NCI-H2227 (cell line): ENCODE data around the gene L3MBTL2.
"Not testable (repeated sequence)": the region's sequence is repeated elsewhere in the genome, so short reads cannot be mapped to it uniquely, and the experiment has no call there.

Source experiments
- DNase-seq: peaks from one replicate; lab custom pipeline; 2025; ENCODE audit not compliant: unreplicated experiment; lab: John Stamatoyannopoulos, UW

The L3MBTL2 gene

DNA sequence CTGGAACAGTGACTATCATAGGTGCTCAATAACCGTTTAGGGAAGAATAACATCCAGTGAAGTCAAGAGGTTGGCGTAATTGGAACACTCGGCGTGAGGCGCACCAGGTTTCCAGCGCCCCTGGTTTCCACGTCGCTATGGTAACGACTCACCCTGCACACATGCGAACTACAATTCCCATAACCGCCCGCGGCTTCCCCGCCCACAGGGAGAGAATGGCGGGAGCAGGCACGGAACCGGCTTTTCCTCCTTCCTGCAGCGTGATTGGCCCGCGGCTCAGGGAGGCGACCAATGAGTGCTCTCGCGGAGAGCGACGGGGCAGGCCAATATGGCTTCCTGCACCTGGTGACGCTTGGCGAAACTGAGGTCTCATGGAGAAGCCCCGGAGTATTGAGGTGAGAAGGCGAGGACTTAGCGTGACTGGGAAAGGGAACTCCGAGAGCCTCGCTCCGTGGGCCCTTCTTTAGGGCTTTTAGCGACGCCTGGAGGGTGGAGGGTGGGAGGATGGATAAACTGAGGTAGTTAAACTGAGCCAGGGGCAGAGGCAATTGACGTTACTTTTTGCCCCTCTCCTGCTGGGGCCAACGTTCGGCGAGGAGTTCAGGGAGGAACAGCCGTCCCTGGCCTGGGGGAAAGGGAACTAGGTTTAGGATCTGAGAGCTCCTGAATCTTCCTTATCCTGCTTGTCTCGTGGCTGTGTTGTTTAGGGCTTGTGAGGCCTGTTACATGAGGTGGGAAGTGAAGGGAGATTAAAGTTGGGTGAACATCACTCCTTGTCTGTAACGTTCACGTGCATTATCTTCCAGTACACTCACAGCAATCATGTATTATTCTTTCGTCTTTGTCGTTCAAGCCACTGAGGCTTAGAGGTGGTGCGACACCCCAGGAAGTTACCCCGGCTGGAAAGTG, at the start of gene L3MBTL2:
Gene L3MBTL2, plus strand, starts transcription at position 321 of the 909 bp plus-strand sequence. Its CDS starts 51 bp downstream, at position 372.
- DNase-seq = peak; percentile 96

DNA sequence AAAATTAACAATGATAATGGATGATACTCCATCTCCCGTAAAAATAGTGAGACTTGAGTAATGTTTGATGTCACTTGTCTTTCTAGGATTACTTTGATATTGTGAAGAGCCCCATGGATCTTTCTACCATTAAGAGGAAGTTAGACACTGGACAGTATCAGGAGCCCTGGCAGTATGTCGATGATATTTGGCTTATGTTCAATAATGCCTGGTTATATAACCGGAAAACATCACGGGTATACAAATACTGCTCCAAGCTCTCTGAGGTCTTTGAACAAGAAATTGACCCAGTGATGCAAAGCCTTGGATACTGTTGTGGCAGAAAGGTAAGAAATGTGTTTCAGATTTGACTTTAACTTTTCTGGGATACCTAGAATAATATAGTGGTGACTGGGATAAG, 48.0 kb upstream of the L3MBTL2 start:
- no peak for DNase-seq

DNA sequence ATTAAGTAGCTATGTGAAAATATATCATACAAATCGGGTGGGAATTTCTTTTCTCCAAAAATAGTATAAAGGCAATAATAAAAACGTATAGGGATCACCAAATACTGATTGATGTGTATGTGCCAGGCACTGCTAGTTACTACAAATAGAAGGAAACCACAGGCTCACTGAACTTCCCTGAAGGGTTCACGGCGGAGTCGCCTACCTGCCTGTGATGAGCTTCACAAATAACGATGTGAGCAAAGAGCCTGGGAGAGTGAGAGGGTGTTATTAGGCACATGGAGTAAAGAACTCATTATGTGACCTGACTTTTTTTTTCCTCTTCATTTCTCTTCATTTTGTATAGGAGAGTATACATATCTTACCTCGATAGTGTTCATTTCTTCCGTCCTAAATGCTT, 36.0 kb upstream of the L3MBTL2 start:
- no peak for DNase-seq

DNA sequence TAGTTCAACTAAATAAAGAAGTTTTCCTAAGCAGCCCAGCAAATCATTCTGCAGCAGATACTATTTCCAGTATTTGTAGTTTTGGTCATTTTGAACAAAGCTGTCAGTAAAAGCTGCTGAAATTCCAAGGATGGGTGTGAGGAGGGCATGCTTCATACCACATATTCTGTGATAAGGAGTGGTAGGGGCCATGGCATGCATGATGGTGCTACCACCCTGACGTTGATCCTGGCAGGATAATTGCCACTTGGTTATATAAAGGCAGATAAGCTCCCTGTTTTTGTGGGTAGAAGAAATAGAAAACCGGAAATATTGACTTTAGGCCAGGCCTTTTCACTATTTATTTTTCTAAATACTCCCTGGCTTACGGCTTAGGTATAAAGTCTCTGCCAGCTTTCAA, 33.1 kb upstream of the L3MBTL2 start:
- no peak for DNase-seq

DNA sequence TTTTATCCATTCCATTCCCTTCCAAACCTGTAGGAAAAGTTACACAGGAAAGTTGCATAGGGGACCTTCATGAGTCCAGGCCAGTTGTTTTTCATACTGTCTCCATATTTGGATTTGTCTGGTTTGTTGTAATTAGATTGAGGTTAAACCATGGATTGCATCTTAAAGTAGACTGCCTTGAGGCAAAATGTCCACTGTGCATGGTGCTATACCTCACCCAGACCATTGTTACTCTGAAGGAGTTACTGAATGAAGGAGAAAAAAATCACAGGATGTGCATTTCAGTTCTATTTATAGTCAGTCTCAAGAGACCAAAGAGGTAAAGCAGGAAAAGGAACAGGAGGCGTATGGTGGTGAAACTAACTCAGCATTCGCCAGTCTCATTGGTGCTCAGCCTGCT, 29.6 kb upstream of the L3MBTL2 start:
- DNase-seq = no peak

DNA sequence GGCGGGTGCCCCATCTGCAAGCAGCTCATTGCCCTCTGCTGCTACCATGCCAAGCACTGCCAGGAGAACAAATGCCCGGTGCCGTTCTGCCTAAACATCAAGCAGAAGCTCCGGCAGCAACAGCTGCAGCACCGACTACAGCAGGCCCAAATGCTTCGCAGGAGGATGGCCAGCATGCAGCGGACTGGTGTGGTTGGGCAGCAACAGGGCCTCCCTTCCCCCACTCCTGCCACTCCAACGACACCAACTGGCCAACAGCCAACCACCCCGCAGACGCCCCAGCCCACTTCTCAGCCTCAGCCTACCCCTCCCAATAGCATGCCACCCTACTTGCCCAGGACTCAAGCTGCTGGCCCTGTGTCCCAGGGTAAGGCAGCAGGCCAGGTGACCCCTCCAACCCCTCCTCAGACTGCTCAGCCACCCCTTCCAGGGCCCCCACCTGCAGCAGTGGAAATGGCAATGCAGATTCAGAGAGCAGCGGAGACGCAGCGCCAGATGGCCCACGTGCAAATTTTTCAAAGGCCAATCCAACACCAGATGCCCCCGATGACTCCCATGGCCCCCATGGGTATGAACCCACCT, 28.0 kb upstream of the L3MBTL2 start:
- no peak for DNase-seq

DNA sequence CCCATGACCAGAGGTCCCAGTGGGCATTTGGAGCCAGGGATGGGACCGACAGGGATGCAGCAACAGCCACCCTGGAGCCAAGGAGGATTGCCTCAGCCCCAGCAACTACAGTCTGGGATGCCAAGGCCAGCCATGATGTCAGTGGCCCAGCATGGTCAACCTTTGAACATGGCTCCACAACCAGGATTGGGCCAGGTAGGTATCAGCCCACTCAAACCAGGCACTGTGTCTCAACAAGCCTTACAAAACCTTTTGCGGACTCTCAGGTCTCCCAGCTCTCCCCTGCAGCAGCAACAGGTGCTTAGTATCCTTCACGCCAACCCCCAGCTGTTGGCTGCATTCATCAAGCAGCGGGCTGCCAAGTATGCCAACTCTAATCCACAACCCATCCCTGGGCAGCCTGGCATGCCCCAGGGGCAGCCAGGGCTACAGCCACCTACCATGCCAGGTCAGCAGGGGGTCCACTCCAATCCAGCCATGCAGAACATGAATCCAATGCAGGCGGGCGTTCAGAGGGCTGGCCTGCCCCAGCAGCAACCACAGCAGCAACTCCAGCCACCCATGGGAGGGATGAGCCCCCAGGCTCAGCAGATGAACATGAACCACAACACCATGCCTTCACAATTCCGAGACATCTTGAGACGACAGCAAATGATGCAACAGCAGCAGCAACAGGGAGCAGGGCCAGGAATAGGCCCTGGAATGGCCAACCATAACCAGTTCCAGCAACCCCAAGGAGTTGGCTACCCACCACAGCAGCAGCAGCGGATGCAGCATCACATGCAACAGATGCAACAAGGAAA, 27.3 kb upstream of the L3MBTL2 start:
- no peak for DNase-seq

DNA sequence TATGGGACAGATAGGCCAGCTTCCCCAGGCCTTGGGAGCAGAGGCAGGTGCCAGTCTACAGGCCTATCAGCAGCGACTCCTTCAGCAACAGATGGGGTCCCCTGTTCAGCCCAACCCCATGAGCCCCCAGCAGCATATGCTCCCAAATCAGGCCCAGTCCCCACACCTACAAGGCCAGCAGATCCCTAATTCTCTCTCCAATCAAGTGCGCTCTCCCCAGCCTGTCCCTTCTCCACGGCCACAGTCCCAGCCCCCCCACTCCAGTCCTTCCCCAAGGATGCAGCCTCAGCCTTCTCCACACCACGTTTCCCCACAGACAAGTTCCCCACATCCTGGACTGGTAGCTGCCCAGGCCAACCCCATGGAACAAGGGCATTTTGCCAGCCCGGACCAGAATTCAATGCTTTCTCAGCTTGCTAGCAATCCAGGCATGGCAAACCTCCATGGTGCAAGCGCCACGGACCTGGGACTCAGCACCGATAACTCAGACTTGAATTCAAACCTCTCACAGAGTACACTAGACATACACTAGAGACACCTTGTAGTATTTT, 26.6 kb upstream of the L3MBTL2 start:
- DNase-seq = no peak

DNA sequence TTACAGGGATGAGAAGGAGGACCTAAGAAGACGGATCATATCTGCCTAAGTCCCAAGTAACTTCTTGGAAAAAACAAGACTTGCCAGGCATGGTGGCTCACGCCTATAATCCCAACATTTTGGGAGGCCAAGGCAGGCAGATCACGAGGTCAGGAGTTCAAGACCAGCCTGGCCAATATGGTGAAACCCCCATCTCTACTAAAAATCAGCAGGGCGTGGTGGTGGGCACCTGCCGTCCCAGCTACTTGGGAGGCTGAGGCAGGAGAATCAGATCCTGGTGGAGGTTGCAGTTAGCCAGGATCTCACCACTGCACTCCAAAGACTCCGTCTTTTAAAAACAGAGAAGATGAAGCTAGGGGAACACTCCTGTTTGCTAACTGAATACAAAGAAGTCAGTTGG, 24.8 kb upstream of the L3MBTL2 start:
- not testable (repeated sequence) for DNase-seq

DNA sequence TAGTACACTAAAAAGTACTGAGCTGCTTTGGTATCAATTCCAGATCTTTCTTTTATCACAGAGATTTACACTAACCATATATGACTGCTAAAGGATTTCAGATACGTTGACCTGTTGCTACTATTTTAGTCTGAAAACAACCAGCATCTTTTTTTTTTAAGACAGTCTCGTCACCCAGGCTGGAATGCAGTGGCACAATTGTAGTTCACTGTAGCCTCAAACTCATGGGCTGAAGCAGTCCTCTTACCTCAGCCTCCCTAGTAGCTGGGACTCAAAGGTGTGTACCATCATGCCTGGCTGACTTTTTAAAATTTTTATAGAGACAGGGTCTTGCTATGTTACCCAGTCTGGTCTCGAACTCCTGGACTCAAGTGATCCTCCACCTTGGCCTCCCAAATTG, 24.2 kb upstream of the L3MBTL2 start:
- no peak for DNase-seq

DNA sequence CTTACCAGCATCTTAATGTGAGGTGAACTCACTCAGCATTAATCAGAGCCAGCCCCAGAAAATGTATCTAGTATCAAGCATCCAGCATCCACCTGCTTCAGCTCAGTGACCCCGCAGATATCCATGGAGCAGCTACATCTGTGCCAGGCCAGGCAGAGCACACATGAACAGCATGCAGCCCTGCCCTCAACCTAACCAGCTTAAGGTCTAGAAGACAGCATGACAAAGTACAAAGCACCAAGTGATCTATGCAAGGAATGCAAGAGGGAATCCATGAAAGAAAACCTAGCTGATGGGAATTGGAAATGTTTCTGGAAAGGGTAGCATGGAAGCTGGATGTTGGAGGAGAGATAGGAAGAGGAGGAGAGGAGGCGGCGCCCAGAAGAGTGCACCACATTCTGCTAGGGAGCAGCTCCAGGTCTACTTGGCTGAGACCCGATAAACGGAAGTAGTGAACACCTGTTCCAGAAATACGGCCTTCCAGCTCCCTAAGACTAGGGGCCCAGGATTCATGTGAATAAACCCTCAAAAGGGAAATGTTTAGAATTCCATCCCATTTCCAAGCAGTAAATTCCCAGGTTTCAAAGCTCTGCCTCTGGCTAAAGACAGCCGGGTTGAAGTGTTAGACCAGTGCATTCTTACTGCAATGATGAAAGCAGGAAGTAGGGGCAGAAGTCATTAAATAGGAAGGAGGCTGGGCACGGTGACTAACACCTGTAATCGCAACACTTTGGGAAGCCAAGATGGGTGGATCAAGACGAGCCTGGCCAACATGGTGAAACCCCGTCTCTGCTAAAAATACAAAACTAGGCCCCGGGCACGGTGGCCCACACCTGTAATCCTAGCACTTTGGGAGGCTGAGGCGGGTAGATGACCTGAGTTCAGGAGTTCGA, 23.5 kb upstream of the L3MBTL2 start:
- DNase-seq = no peak

DNA sequence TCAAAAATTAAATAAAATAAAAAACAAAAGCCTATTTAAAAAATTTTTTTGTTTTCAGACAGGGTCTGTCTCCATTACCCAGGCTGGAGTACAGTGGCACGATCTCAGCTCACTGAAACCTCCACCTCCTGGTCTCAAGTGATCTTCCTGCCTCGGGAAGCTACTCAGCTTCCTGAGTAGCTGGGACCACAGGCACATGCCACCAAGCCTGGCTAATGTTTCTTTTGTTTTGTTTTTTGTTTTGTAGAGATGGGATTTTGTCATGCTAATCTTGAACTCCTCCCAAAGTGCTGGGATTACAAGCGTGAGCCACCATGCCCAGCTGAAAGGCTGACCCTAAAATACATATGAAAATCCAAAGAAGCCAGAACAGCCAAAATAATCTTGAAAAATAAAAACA, 20.4 kb upstream of the L3MBTL2 start:
- DNase-seq = no peak

DNA sequence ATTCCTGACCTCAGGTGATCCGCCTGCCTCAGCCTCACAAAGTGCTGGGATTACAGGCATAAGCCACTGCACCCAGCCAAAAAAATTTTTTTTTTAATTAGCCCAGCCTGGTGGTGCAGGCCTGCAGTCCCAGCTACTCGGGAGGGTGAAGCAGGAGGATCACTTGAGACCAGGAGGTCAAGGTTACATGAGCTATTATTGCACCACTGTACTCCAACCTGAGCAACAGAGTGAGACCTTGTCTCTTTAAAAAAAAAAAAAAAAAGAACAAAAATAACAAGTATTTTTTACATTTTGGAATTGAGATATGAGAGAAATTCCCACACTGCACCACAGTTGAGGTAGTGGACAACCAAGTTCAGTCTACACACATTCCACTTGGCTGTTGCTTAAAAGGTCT, 13.6 kb upstream of the L3MBTL2 start:
- no peak for DNase-seq

DNA sequence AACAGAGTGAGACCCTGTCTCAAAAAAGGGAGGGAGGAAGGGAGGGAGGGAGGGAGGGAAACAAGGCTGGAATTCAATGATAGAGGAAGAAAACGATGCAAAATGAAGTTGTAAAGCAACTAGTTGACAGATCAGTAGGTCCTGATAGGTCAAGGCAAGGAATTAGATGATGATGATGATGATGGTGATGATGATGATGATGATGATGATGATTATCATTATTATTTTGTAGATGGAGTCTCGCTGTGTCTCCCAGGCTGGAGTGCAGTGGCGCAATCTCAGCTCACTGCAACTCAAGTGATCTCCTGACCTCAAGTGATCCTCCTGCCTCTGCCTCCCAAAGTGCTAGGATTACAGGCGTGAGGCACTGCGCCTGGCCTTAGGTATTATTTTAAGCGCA, 11.3 kb upstream of the L3MBTL2 start:
- DNase-seq = no peak

DNA sequence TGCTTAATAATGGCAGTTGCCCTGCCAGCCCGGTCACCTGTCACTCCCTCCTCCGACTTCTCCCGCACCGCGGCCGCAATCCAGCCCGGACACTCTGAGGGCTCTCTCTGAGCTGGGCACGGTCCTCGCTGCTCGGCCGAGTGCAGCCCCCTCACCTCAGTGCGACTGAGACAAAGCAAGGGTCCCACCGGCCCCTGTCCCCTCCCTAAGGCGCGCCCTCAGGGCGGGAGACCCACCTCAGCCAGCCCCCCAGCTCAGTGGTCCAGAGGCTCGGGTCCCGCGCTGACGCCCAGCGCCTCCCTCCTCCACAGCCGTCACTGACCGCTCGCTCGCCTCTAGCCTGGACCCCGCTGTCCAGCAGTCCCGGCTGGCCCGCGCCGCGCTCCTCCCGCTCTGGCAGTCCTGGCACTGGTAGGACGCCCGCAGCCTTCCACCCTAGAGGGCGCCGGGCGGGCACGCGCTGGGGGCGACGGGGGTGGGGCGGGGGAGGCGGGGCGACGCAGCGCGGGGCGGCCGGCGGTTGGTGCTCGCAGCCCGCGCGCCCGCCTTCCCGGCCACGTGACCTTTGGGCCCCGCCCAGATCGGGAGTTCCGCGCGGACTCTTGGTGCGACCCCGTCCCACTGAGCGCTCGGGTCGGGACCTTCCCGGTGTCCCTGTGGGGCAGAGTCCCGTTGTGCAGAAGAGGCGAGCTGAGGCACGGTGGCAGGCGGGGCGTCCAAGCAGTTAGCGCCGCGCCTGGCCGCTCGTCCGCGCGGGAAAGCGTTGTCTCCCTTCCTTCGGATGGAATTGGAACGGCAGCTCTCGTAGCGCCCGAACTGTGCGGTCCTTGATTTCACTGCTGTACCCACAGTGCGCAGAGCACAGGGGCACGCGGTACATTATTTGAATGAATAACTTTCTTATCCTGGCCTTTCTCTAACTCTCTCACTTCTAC, 7.8 kb upstream of the L3MBTL2 start:
- peak; percentile 76 for DNase-seq

DNA sequence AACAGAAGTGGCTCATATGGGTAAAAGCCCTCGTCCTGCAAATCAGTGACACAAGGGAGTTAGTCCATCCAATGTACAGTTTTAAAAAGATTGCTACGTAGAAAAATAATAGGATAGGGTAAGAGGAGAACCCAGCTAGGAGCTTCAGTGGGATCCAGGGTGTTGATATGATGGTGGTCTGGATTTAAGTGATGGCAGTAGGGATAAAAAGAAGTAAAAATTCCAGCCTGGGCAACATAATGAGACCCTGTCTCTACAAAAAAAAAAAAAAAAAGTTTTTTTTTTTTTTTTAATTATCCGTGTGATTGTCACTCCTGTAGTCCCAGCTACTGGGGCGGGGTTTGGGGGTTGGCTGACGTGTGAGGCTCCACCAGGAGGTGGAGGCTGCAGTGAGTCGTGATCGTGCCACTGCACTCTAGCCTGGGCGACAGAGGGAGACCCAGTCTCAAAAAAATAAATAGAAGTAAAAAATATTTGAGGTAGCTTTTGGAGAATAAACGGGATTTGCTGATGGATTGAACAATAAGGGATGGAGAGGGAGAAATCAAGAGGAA, 7.0 kb upstream of the L3MBTL2 start:
- DNase-seq = peak; percentile 31

DNA sequence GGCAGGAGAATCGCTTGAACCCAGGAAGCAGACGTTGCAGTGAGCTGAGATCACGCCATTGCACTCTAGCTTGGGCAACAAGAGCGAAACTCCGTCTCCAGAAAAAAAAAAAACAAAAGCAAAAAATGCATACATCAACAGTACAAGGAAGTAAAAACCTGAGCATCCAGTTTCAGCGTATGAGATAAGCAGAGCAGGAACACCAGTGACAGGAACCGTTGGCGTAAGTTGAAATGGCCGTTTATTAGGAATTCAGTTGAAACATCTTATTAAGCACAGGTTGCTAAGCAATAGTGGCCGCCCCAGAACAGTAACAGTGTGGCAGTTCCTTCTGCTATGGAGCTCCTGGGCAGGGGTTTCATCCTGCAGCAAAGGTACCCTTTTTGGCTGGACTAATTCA, 4.0 kb upstream of the L3MBTL2 start:
- peak; percentile 5 for DNase-seq

DNA sequence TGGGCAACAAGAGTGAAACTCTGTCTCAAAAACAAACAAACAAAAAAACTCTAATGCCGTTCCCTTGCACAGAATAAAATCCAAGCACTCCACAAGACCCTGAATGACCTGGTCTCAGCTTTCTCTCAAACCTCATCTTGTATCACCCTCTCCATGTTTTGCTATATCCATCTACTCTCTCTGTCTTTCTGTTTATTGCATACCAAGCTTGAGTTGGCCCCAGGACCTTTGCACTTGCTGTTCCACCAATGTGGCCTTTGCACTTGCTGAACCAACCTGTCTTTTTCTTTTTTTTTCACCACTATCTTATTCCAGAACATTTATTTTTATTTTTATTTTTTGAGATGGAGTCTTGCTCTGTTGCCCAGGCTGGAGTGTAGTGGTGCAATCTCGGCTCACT, 2.0 kb upstream of the L3MBTL2 start:
- DNase-seq = no peak

DNA sequence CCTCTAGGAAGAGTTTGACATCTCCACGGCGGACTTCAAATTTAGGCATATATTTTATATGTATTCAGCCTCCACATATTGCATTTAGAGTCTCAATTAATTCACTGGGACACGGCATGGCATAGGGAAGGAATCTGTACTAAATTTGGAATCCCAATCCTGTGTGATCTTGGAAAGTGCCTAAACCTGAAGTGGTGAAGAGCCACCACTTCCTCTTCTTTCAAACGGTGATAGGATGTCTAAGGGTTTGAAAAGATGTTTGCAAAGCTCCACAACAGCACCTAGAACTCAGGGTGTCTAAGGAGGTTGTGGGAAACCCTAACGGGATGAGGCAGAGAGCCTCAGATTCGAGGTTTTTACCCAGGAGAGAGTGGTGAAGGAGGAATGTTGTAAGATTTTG, 1.0 kb upstream of the L3MBTL2 start:
- DNase-seq = no peak
